HEK293T (cell line): ENCODE measurements around the gene NCAPD2.

Experiments used
- CTCF ChIA-PET: fragments of 350-600 bp; formaldehyde crosslinking; extraction: SDS; loops from one replicate; lab custom pipeline; 2021; ENCODE audit warnings: antibody characterized with exemption, inconsistent platforms; lab: Yijun Ruan, JAX
- POLR2A ChIA-PET: fragments of 350-600 bp; formaldehyde crosslinking; extraction: SDS; loops from one replicate; lab custom pipeline; 2020; ENCODE audit warnings: antibody characterized with exemption, inconsistent platforms; lab: Yijun Ruan, JAX
- DNase-seq: peaks from one replicate; pipeline ENCODE4 v3.0.0; 2012; ENCODE audit warnings: mixed read lengths; ENCODE audit errors: extremely low spot score
- ARNT ChIP-seq: fragments of 450-650 bp; IDR thresholded peaks from 2 replicates; pipeline ENCODE4 v1.6.1; 2017; ENCODE audit warnings: mild to moderate bottlenecking
- BHLHE40 ChIP-seq: fragments of 450-650 bp; IDR thresholded peaks from 2 replicates; pipeline ENCODE4 v1.6.1; 2016; ENCODE audit warnings: mild to moderate bottlenecking, moderate library complexity, borderline replicate concordance
- CTBP1 ChIP-seq: fragments of 450-650 bp; IDR thresholded peaks from 2 replicates; pipeline ENCODE4 v1.6.1; 2016; ENCODE audit warnings: borderline replicate concordance
- ELF4 ChIP-seq: fragments of 450-650 bp; IDR thresholded peaks from 2 replicates; pipeline ENCODE4 v1.6.1; 2017; ENCODE audit warnings: antibody characterized with exemption
- FOXA1 ChIP-seq: fragments of 450-650 bp; IDR thresholded peaks from 2 replicates; pipeline ENCODE4 v1.6.1; 2016; ENCODE audit warnings: mild to moderate bottlenecking
- FOXK2 ChIP-seq: fragments of 450-650 bp; IDR thresholded peaks from 2 replicates; pipeline ENCODE4 v1.6.1; 2016; ENCODE audit warnings: mild to moderate bottlenecking
- FOXM1 ChIP-seq: fragments of 450-650 bp; IDR thresholded peaks from 2 replicates; pipeline ENCODE4 v1.6.1; 2017; ENCODE audit warnings: mild to moderate bottlenecking, borderline replicate concordance
- HDGF ChIP-seq: fragments of 450-650 bp; IDR thresholded peaks from 2 replicates; pipeline ENCODE4 v1.6.1; 2017; ENCODE audit warnings: antibody characterized with exemption, borderline replicate concordance
- L3MBTL2 ChIP-seq: fragments of 450-650 bp; conservative IDR thresholded peaks from 2 replicates; pipeline ENCODE4 v1.6.1; 2016; ENCODE audit warnings: mild to moderate bottlenecking
- LEF1 ChIP-seq: fragments of 450-650 bp; IDR thresholded peaks from 2 replicates; pipeline ENCODE4 v1.6.1; 2017; ENCODE audit warnings: mild to moderate bottlenecking, borderline replicate concordance
- NFRKB ChIP-seq: fragments of 450-650 bp; IDR thresholded peaks from 2 replicates; pipeline ENCODE4 v1.6.1; 2016; ENCODE audit warnings: mild to moderate bottlenecking, moderate library complexity
- PKNOX1 ChIP-seq: fragments of 450-650 bp; IDR thresholded peaks from 2 replicates; pipeline ENCODE4 v1.6.1; 2016
- SP1 ChIP-seq: fragments of 450-650 bp; IDR thresholded peaks from 2 replicates; pipeline ENCODE4 v1.6.1; 2017
- SUZ12 ChIP-seq: fragments of 450-650 bp; IDR thresholded peaks from 2 replicates; pipeline ENCODE4 v1.6.1; 2016; ENCODE audit warnings: mild to moderate bottlenecking
- TARDBP ChIP-seq: fragments of 450-650 bp; IDR thresholded peaks from 2 replicates; pipeline ENCODE4 v1.6.1; 2016
- ZNF384 ChIP-seq: fragments of 450-650 bp; IDR thresholded peaks from 2 replicates; pipeline ENCODE4 v1.6.1; 2016

NCAPD2 gene

GRCh38 chr12:6500466-6500865 lies 6.6 kb downstream of the NCAPD2 start:
- POLR2A ChIA-PET = interaction anchor here (0.9 to 1.6 kb wide), 2 partner anchors 32 to 34 kb away, joined by 3 to 4 read pairs; no protein-coding TSS in a partner anchor
- DNase-seq = no peak
- CTCF ChIA-PET = interaction anchor here (1.5 kb wide), 1 partner anchor 37 kb away, joined by 5 read pairs; no protein-coding TSS in a partner anchor
- TF ChIP-seq FOXA1 (no peak), ZNF384 (no peak), FOXK2 (no peak), NFRKB (no peak)

GRCh38 chr12:6507102-6507998 lies 13.4 kb downstream of the NCAPD2 start:
- POLR2A ChIA-PET = interaction anchor here (1.0 to 1.1 kb wide), 3 partner anchors 14 to 37 kb away, joined by 3 to 7 read pairs (median 4); partner anchors contain the start of genes GAPDH, MRPL51 and VAMP1
- CTCF ChIA-PET = interaction anchor here (0.9 kb wide), 1 partner anchor 30 kb away, joined by 4 read pairs; no protein-coding TSS in a partner anchor
- no peak for TF ChIP-seq ARNT
- no peak for TF ChIP-seq FOXK2
- TF ChIP-seq PKNOX1 = no peak
- no peak for DNase-seq

- TF ChIP-seq L3MBTL2 = no peak
- no peak for TF ChIP-seq CTBP1
- TF ChIP-seq LEF1 = no peak
- CTCF ChIA-PET = interaction anchor here (0.9 kb wide), 1 partner anchor 30 kb away, joined by 4 read pairs; no protein-coding TSS in a partner anchor
- POLR2A ChIA-PET = interaction anchor here (1.0 kb wide), 2 partner anchors 15 to 26 kb away, joined by 4 to 7 read pairs; partner anchors contain the start of genes GAPDH and MRPL51
- no peak for DNase-seq
These were observed 14.2 kb downstream of the NCAPD2 start for GRCh38 chr12:6508087-6508486.

GRCh38 chr12:6520186-6520585 lies 26.3 kb downstream of the NCAPD2 start:
- no peak for DNase-seq
- ChIA-PET POLR2A (interaction anchor here (1.1 to 1.3 kb wide), 2 partner anchors 12 to 14 kb away, joined by 5 to 6 read pairs; partner anchors contain the start of gene GAPDH), CTCF (interaction anchor here (0.6 to 0.7 kb wide), 2 partner anchors 17 to 242 kb away, joined by 3 read pairs; no protein-coding TSS in a partner anchor)
- TF ChIP-seq ARNT (no peak), ELF4 (no peak), L3MBTL2 (no peak), HDGF (no peak), ZNF384 (no peak), CTBP1 (no peak), NFRKB (no peak), PKNOX1 (no peak), BHLHE40 (no peak), SP1 (no peak), FOXK2 (no peak)

GRCh38 chr12:6522193-6522592 lies 28.3 kb downstream of the NCAPD2 start:
- ChIA-PET CTCF (interaction anchor here (0.7 kb wide), 1 partner anchor 22 kb away, joined by 3 read pairs; no protein-coding TSS in a partner anchor), POLR2A (no interaction called here)
- no peak for TF ChIP-seq L3MBTL2
- TF ChIP-seq FOXA1 = no peak
- TF ChIP-seq FOXM1 = no peak
- no peak for TF ChIP-seq CTBP1
- TF ChIP-seq ELF4 = no peak
- TF ChIP-seq HDGF = no peak
- no peak for TF ChIP-seq ZNF384
- TF ChIP-seq SP1 = no peak
- TF ChIP-seq NFRKB = no peak
- TF ChIP-seq BHLHE40 = no peak
- no peak for TF ChIP-seq PKNOX1
- TF ChIP-seq LEF1 = no peak
- no peak for TF ChIP-seq ARNT
- TF ChIP-seq SUZ12 = no peak
- DNase-seq = no peak

GRCh38 chr12:6523708-6524107 lies 29.8 kb downstream of the NCAPD2 start:
- ChIA-PET CTCF (no interaction called here), POLR2A (interaction anchor here (0.9 to 1.5 kb wide), 3 partner anchors 9 to 12 kb away, joined by 3 to 6 read pairs (median 5); partner anchors contain the start of gene GAPDH)
- DNase-seq = no peak
- TF ChIP-seq LEF1 (no peak), ZNF384 (no peak), FOXM1 (no peak), TARDBP (no peak)
